H1 (cell line): Measurements from ENCODE around the gene AIM2. TPM values are rescaled to one million over a fixed set of nuclear protein-coding genes. Genes with fewer than 3 reads are reported as not detected.

Experiments used
- CTCF ChIA-PET: fragments of 300-600 bp; sonication (Branson Sonifier 250); formaldehyde crosslinking; loops from one replicate; lab custom pipeline; 2021; ENCODE audit not compliant: partially characterized antibody; lab: Charles Lee
- POLR2A ChIA-PET: fragments of 300-600 bp; sonication (Branson Sonifier 250); formaldehyde crosslinking; loops from one replicate; lab custom pipeline; 2021; ENCODE audit warnings: inconsistent platforms; ENCODE audit not compliant: partially characterized antibody; lab: Charles Lee
- DNase-seq, 2 experiments: peaks; one replicate each; pipeline versions ENCODE4 v3.0.0 to v3.0.0-alpha.2; 2010 to 2022; ENCODE audit warnings: low spot score in 2 of 2, low read depth in 1 of 2, mixed read lengths in 1 of 2
- FAIRE-seq: peaks from 2 replicates; lab custom pipeline; 2011; peaks lifted over from hg19 to GRCh38; lab: Jason Lieb, UNC
- H2AFZ ChIP-seq: 2 replicates; pipeline ENCODE4 v1.8.1; 2012; ENCODE audit warnings: low read length, inconsistent platforms
- H2AK5ac ChIP-seq: 2 replicates; pipeline ENCODE4 v1.6.1; 2013; ENCODE audit warnings: low read depth, low read length
- H2BK120ac ChIP-seq: replicated peaks from 2 replicates; pipeline ENCODE3; 2013; ENCODE audit warnings: low read depth, low read length, inconsistent platforms
- H2BK12ac ChIP-seq: 2 replicates; pipeline ENCODE4 v1.6.1; 2013; ENCODE audit warnings: low read depth, low read length
- H2BK15ac ChIP-seq: 2 replicates; pipeline ENCODE4 v1.6.1; 2013; ENCODE audit warnings: low read length
- H2BK20ac ChIP-seq: 2 replicates; pipeline ENCODE4 v1.6.1; 2013; ENCODE audit warnings: low read length
- H2BK5ac ChIP-seq: 2 replicates; pipeline ENCODE4 v1.6.1; 2013; ENCODE audit warnings: low read depth, low read length
- H3K14ac ChIP-seq: 2 replicates; pipeline ENCODE4 v1.6.1; 2013; ENCODE audit warnings: inconsistent platforms; ENCODE audit not compliant: insufficient read length
- H3K18ac ChIP-seq: 2 replicates; pipeline ENCODE4 v1.6.1; 2013; ENCODE audit warnings: low read length; ENCODE audit errors: extremely low read depth
- H3K23ac ChIP-seq: 2 replicates; pipeline ENCODE4 v1.6.1; 2013; ENCODE audit warnings: inconsistent platforms; ENCODE audit not compliant: insufficient read length
- H3K23me2 ChIP-seq: 2 replicates; pipeline ENCODE4 v1.6.1; 2013; ENCODE audit warnings: low read depth, low read length
- H3K27ac ChIP-seq: 2 replicates; pipeline ENCODE4 v1.6.1; 2011; ENCODE audit warnings: low read depth, low read length, inconsistent platforms
- H3K27me3 ChIP-seq, 4 experiments: replicated peaks in 1 of 4; 1 replicate in 1 of 4; 2 replicates in 3 of 4; pipeline versions ENCODE4 v1.6.1 to v1.8.1; 2011 to 2013; ENCODE audit warnings: low read length in 3 of 4, mild to moderate bottlenecking in 3 of 4, inconsistent platforms in 2 of 4, mixed read lengths in 2 of 4, moderate library complexity in 1 of 4; ENCODE audit not compliant: control insufficient read depth in 3 of 4, insufficient read depth in 3 of 4; ENCODE audit errors: extremely low read depth in 1 of 4
- H3K36me3 ChIP-seq, 4 experiments: 2 replicates each; pipeline versions ENCODE4 v1.6.1 to v1.8.1; 2011 to 2013; ENCODE audit warnings: mild to moderate bottlenecking in 4 of 4, low read length in 3 of 4, moderate library complexity in 2 of 4, control low read depth in 1 of 4, inconsistent platforms in 1 of 4; ENCODE audit not compliant: insufficient read depth in 4 of 4, control insufficient read depth in 2 of 4
- H3K4ac ChIP-seq: replicated peaks from 2 replicates; pipeline ENCODE3; 2013; ENCODE audit warnings: low read length, low read depth, mixed read lengths, inconsistent platforms; ENCODE audit not compliant: insufficient read length
- H3K4me1 ChIP-seq, 4 experiments: replicated peaks in 1 of 4; 1 replicate in 1 of 4; 2 replicates in 3 of 4; pipeline versions ENCODE4 v1.6.1 to v1.8.1; 2011 to 2013; ENCODE audit warnings: low read length in 3 of 4, inconsistent platforms in 2 of 4, mixed read lengths in 1 of 4; ENCODE audit not compliant: insufficient read depth in 4 of 4, control insufficient read depth in 3 of 4
- H3K4me2 ChIP-seq, 2 experiments: 2 replicates each; pipeline versions ENCODE4 v1.6.1 to v1.8.1; 2011 to 2013; ENCODE audit warnings: low read depth in 2 of 2, low read length in 2 of 2, control low read depth in 1 of 2, inconsistent platforms in 1 of 2, mild to moderate bottlenecking in 1 of 2; ENCODE audit not compliant: insufficient read depth in 1 of 2
- H3K4me3 ChIP-seq, 4 experiments: fragments of 200-600, 300-600 bp in 1 of 4; sonication (generic), shearing (Covaris generic), sonication (Bioruptor Twin) in 1 of 4; 2 replicates each; pipeline versions ENCODE4 v1.5.1 to v1.8.1; 2011 to 2016; ENCODE audit warnings: low read length in 4 of 4, low read depth in 3 of 4, control low read depth in 2 of 4, inconsistent platforms in 2 of 4, mild to moderate bottlenecking in 2 of 4, mixed read lengths in 1 of 4, moderate library complexity in 1 of 4; ENCODE audit not compliant: insufficient read depth in 2 of 4; ENCODE audit errors: extremely low read depth in 1 of 4
- H3K56ac ChIP-seq: replicated peaks from 2 replicates; pipeline ENCODE3; 2013; ENCODE audit warnings: low read depth, mild to moderate bottlenecking, mixed read lengths, low read length, inconsistent platforms; ENCODE audit not compliant: insufficient read length
- H3K79me1 ChIP-seq: 2 replicates; pipeline ENCODE4 v1.6.1; 2013; ENCODE audit warnings: low read depth, low read length, control low read depth
- H3K79me2 ChIP-seq, 2 experiments: 2 replicates each; pipeline versions ENCODE4 v1.6.1 to v1.8.1; 2012 to 2013; ENCODE audit warnings: low read length in 2 of 2, mild to moderate bottlenecking in 2 of 2, inconsistent platforms in 1 of 2; ENCODE audit not compliant: insufficient read depth in 2 of 2, control insufficient read depth in 1 of 2
- H3K9ac ChIP-seq, 4 experiments: replicated peaks in 1 of 4; 1 replicate in 1 of 4; 2 replicates in 3 of 4; pipeline versions ENCODE4 v1.6.1 to v1.8.1; 2011 to 2013; ENCODE audit warnings: low read depth in 3 of 4, low read length in 3 of 4, control low read depth in 2 of 4, mild to moderate bottlenecking in 2 of 4, moderate library complexity in 2 of 4, inconsistent platforms in 1 of 4; ENCODE audit errors: extremely low read depth in 1 of 4
- H3K9me3 ChIP-seq, 2 experiments: 2 replicates each; pipeline versions ENCODE4 v1.6.1 to v1.8.1; 2012 to 2013; ENCODE audit warnings: mild to moderate bottlenecking in 2 of 2, moderate library complexity in 2 of 2, control low read depth in 1 of 2, inconsistent platforms in 1 of 2, low read depth in 1 of 2, low read length in 1 of 2, mixed read lengths in 1 of 2; ENCODE audit not compliant: insufficient read depth in 2 of 2
- H4K20me1 ChIP-seq, 2 experiments: replicated peaks in 1 of 2; 2 replicates each; pipeline versions ENCODE3 to v1.8.1; 2011 to 2013; ENCODE audit warnings: inconsistent platforms in 2 of 2, low read length in 2 of 2, mild to moderate bottlenecking in 1 of 2; ENCODE audit not compliant: insufficient read depth in 2 of 2, control insufficient read depth in 1 of 2
- H4K5ac ChIP-seq: 2 replicates; pipeline ENCODE4 v1.6.1; 2013; ENCODE audit warnings: low read length, low read depth, mixed read lengths, inconsistent platforms; ENCODE audit not compliant: insufficient read length
- H4K8ac ChIP-seq: 2 replicates; pipeline ENCODE4 v1.8.0; 2013; ENCODE audit warnings: mild to moderate bottlenecking, moderate library complexity, low read length, inconsistent platforms; ENCODE audit not compliant: insufficient read depth; ENCODE audit errors: extremely low read depth
- H4K91ac ChIP-seq: replicated peaks from 2 replicates; pipeline ENCODE3; 2013; ENCODE audit warnings: low read length, mixed read lengths, inconsistent platforms; ENCODE audit not compliant: insufficient read length
- BACH1 ChIP-seq: IDR thresholded peaks from 2 replicates; pipeline ENCODE4 v1.6.1; 2012; ENCODE audit warnings: low read length, improper control_type of control experiment
- EGR1 ChIP-seq: IDR thresholded peaks from 2 replicates; pipeline ENCODE4 v1.6.1; 2011; ENCODE audit warnings: low read depth, low read length, borderline replicate concordance
- FOSL1 ChIP-seq: IDR thresholded peaks from 2 replicates; pipeline ENCODE4 v1.6.1; 2011; ENCODE audit warnings: mild to moderate bottlenecking, low read depth, low read length, moderate library complexity; ENCODE audit not compliant: insufficient read depth
- HDAC2 ChIP-seq, 2 experiments: fragments of 300-600 bp in 1 of 2; sonication (generic) in 1 of 2; IDR thresholded peaks; 2 replicates each; pipeline ENCODE4 v1.6.1; 2011 to 2012; ENCODE audit warnings: low read depth in 2 of 2, low read length in 2 of 2, mild to moderate bottlenecking in 2 of 2, moderate library complexity in 2 of 2, borderline replicate concordance in 1 of 2, inconsistent platforms in 1 of 2
- JUN ChIP-seq: IDR thresholded peaks from 2 replicates; pipeline ENCODE4 v1.6.1; 2011; ENCODE audit warnings: low read depth, mild to moderate bottlenecking, improper control_type of control experiment, low read length
- NANOG ChIP-seq: IDR thresholded peaks from 2 replicates; pipeline ENCODE4 v1.6.1; 2011; ENCODE audit warnings: low read length, low read depth, mild to moderate bottlenecking, inconsistent platforms; ENCODE audit not compliant: insufficient read depth, poor library complexity, severe bottlenecking
- POLR2AphosphoS5 ChIP-seq: IDR thresholded peaks from 2 replicates; pipeline ENCODE4 v1.6.1; 2011; ENCODE audit warnings: low read depth, low read length
- RXRA ChIP-seq: IDR thresholded peaks from 2 replicates; pipeline ENCODE4 v1.6.1; 2011; ENCODE audit warnings: low read depth, mild to moderate bottlenecking, low read length, moderate library complexity; ENCODE audit not compliant: insufficient read depth
- SAP30 ChIP-seq: fragments of 300-600 bp; sonication (generic); IDR thresholded peaks from 2 replicates; pipeline ENCODE4 v1.7.1; 2012; ENCODE audit warnings: low read length, moderate library complexity, mild to moderate bottlenecking, inconsistent platforms; ENCODE audit not compliant: insufficient read depth, insufficient replicate concordance
- SIX5 ChIP-seq: IDR thresholded peaks from 2 replicates; pipeline ENCODE4 v1.6.1; 2011; ENCODE audit warnings: mild to moderate bottlenecking, low read depth, low read length
- SP1 ChIP-seq: IDR thresholded peaks from 2 replicates; pipeline ENCODE4 v1.6.1; 2011; ENCODE audit warnings: low read depth, low read length
- TAF1 ChIP-seq: IDR thresholded peaks from 2 replicates; pipeline ENCODE4 v1.6.1; 2011; ENCODE audit warnings: mild to moderate bottlenecking, low read depth, low read length
- TBP ChIP-seq: IDR thresholded peaks from 2 replicates; pipeline ENCODE4 v1.6.1; 2011; ENCODE audit warnings: low read depth, low read length, improper control_type of control experiment
- WGBS, 2 experiments: shearing (Covaris generic) in 1 of 2; methylation state at CpG; one replicate each; pipeline versions ENCODE4 v1.1.6 to v1.1.7; 2013 to 2015; ENCODE audit warnings: low lambda C conversion rate in 2 of 2, mixed read lengths in 2 of 2, inconsistent platforms in 1 of 2, low coverage in 1 of 2, missing lambda C conversion rate in 1 of 2; ENCODE audit not compliant: insufficient replicate concordance in 2 of 2, insufficient coverage in 1 of 2, insufficient read length in 1 of 2; ENCODE audit errors: extremely low coverage in 1 of 2, missing lambda C conversion rate in 1 of 2; 5-methylcytosine and 5-hydroxymethylcytosine counted together
- polyA plus RNA-seq, 7 experiments: library from polyadenylated mRNA; depleted of rRNA in 3 of 7; stranded (reverse) in 5 of 7; unstranded in 2 of 7; fragments of >200 nt in 5 of 7; fragments of 200-250 nt in 2 of 7; gene quantifications; 1 replicate in 5 of 7; 2 replicates in 1 of 7; 4 replicates in 1 of 7; pipeline versions ENCODE4 v1.2.1 to v1.2.3, GENCODE V29; 2011 to 2013; ENCODE audit warnings: missing spikeins in 2 of 7, mixed read lengths in 2 of 7
- total RNA-seq: library from RNA; stranded (reverse); fragmentation: NEBNext Ultra II Directional; extraction: Animal tissue kit (Norgen Biotek cat#: 25700); gene quantifications from 2 replicates; pipeline ENCODE4 v1.2.1, GENCODE V29; 2021
- TF ChIP-seq, protein P1 (sequence below): IDR thresholded peaks from 2 replicates; pipeline ENCODE4 v1.6.1; 2011; ENCODE audit warnings: low read length, improper control_type of control experiment

The AIM2 gene
- total and polyA plus RNA-seq, 2 of the 8 experiments (the other 6 are each of a cell fraction or from before 2014, with no cell fraction given), result 0.21 to 2.1 TPM

GRCh38 chr1:159088050-159088449 is 11.5 kb upstream of the AIM2 start:
- H4K5ac ChIP-seq, result no peak overlapping the region
- no peaks in the 10 kb centered on the region; the same call in 1 of the 2 replicates for H3K23me2 ChIP-seq
- H3K79me2 ChIP-seq, result no peaks in the 10 kb centered on the region
- no peak overlapping the region for H2AK5ac ChIP-seq
- no peak overlapping the region for H3K23ac ChIP-seq
- H4K8ac ChIP-seq, result no peak overlapping the region
- H3K56ac ChIP-seq, result no peak overlapping the region
- H2AFZ ChIP-seq, result no peak overlapping the region
- no peak overlapping the region for H2BK20ac ChIP-seq
- H4K20me1 ChIP-seq, result no peaks in the 10 kb centered on the region
- H3K4ac ChIP-seq, result no peak overlapping the region
- H3K9ac ChIP-seq, result no peak overlapping the region
- TF ChIP-seq EGR1, result no peak
- TF ChIP-seq, protein P1, sequence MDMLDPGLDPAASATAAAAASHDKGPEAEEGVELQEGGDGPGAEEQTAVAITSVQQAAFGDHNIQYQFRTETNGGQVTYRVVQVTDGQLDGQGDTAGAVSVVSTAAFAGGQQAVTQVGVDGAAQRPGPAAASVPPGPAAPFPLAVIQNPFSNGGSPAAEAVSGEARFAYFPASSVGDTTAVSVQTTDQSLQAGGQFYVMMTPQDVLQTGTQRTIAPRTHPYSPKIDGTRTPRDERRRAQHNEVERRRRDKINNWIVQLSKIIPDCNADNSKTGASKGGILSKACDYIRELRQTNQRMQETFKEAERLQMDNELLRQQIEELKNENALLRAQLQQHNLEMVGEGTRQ, result no peak
- TF ChIP-seq FOSL1, result no peak
- TF ChIP-seq JUN, result no peak
- no peak for TF ChIP-seq SIX5
- no peak for TF ChIP-seq POLR2AphosphoS5
- TF ChIP-seq TAF1, result no peak
- TF ChIP-seq HDAC2 (IDR thresholded peaks at IDR 0.05; ENCODE audit: borderline replicate concordance in 1 of 2, low read depth in 2 of 2, low read length in 2 of 2), result no peak
- TF ChIP-seq NANOG, result no peak
- TF ChIP-seq BACH1, result no peak
- TF ChIP-seq SP1, result no peak
- no peak for TF ChIP-seq RXRA
- no peak for TF ChIP-seq TBP
- no peak for TF ChIP-seq SAP30
- TF ChIP-seq, all 59 proteins: peak for 0
- DNase-seq, result no peak
- no peak overlapping the region for H4K91ac ChIP-seq
- no peaks in the 10 kb centered on the region for H3K36me3 ChIP-seq
- H3K79me1 ChIP-seq, result no peaks in the 10 kb centered on the region
- no peak overlapping the region for H3K27ac ChIP-seq
- H2BK15ac ChIP-seq, result no peak overlapping the region
- H3K9me3 ChIP-seq, result no peaks in the 10 kb centered on the region
- H3K14ac ChIP-seq, result no peak overlapping the region
- H3K27me3 ChIP-seq, result no peaks in the 10 kb centered on the region
- no peak overlapping the region for H2BK5ac ChIP-seq
- ChIA-PET CTCF (interaction anchor here (0.6 to 3.4 kb wide), 20 partner anchors 9 to 1119 kb away, joined by 3 to 23 read pairs (median 5); partner anchors contain the start of gene AIM2), POLR2A (no interaction called here)
- H3K4me2 ChIP-seq, result no peak overlapping the region
- H2BK120ac ChIP-seq, result no peak overlapping the region
- no peaks in the 10 kb centered on the region for H3K4me1 ChIP-seq
- FAIRE-seq, result no peak
- no peak overlapping the region for H3K4me3 ChIP-seq
- H3K18ac ChIP-seq, result no peak overlapping the region
- 90% methylated on average over 2 of the region's 2 CpGs; no CpG with 5 or more reads in 1 of the 2 experiments for WGBS, 2 experiments
- H2BK12ac ChIP-seq, result no peak overlapping the region
